ENCODE data around the gene STK24.

Gene STK24

GRCh38 chr13:98490866-98491265 lies 86.0 kb downstream of the STK24 start:
- in situ Hi-C loops (cut with HindIII; ENCODE audit: low pct_ligation_motif_present, low sequenced_read_pairs): no loop called here
- H3K4me3 ChIP-seq (ENCODE audit: low read depth, low read length): no peak overlapping the region
- DNase-seq: no peak

GRCh38 chr13:98490195-98490836 lies 86.6 kb downstream of the STK24 start:
- DNase-seq: no peak
- Histone ChIP-seq H3K36me3 (replicated peaks) (no peaks in the 10 kb centered on the region), H3K27me3 (replicated peaks) (no peaks in the 10 kb centered on the region), H3K27ac (no peak overlapping the region), H3K4me3 (ENCODE audit: low read depth, low read length) (no peak overlapping the region)
- in situ Hi-C loops (cut with HindIII; ENCODE audit: low pct_ligation_motif_present, low sequenced_read_pairs): no loop called here
- no peak for TF ChIP-seq CTCF (IDR thresholded peaks at IDR 0.05; ENCODE audit: low read depth, low read length, missing control alignments)

More at GRCh38 chr13:98490866-98491265, 86.0 kb downstream of the STK24 start:
- no peak for TF ChIP-seq CTCF (IDR thresholded peaks at IDR 0.05; ENCODE audit: low read depth, low read length, missing control alignments)
- no peaks in the 10 kb centered on the region for H3K27me3 ChIP-seq (replicated peaks)
- H3K27ac ChIP-seq: no peak overlapping the region
- H3K36me3 ChIP-seq (replicated peaks): no peaks in the 10 kb centered on the region

GRCh38 chr13:98489446-98490194 lies 87.3 kb downstream of the STK24 start:
- no peak for DNase-seq
- Histone ChIP-seq H3K27me3 (replicated peaks) (no peaks in the 10 kb centered on the region), H3K36me3 (replicated peaks) (no peaks in the 10 kb centered on the region), H3K27ac (no peak overlapping the region), H3K4me3 (ENCODE audit: low read depth, low read length) (no peak overlapping the region)
- no peak for TF ChIP-seq CTCF (IDR thresholded peaks at IDR 0.05; ENCODE audit: low read depth, low read length, missing control alignments)
- in situ Hi-C loops (cut with HindIII; ENCODE audit: low pct_ligation_motif_present, low sequenced_read_pairs): no loop called here

- no peaks in the 10 kb centered on the region for H3K27me3 ChIP-seq (replicated peaks)
- no peak overlapping the region for H3K4me3 ChIP-seq (ENCODE audit: low read depth, low read length)
- H3K36me3 ChIP-seq (replicated peaks): no peaks in the 10 kb centered on the region
- TF ChIP-seq CTCF (IDR thresholded peaks at IDR 0.05; ENCODE audit: low read depth, low read length, missing control alignments): no peak
- H3K27ac ChIP-seq: no peak overlapping the region
- in situ Hi-C loops (cut with HindIII; ENCODE audit: low pct_ligation_motif_present, low sequenced_read_pairs): no loop called here
- no peak for DNase-seq
Measured at GRCh38 chr13:98488736-98489135, 88.2 kb downstream of the STK24 start.

GRCh38 chr13:98487522-98487921 lies 89.4 kb downstream of the STK24 start:
- Histone ChIP-seq H3K36me3 (replicated peaks) (no peaks in the 10 kb centered on the region), H3K4me3 (ENCODE audit: low read depth, low read length) (no peak overlapping the region), H3K27ac (no peak overlapping the region), H3K27me3 (replicated peaks) (no peaks in the 10 kb centered on the region)
- DNase-seq: no peak
- TF ChIP-seq CTCF (IDR thresholded peaks at IDR 0.05; ENCODE audit: low read depth, low read length, missing control alignments): no peak
- in situ Hi-C loops (cut with HindIII; ENCODE audit: low pct_ligation_motif_present, low sequenced_read_pairs): no loop called here
